Testis (tissue), 2 donors: ENCODE measurements around the gene GDPD4.

Experiments
- CTCF ChIP-seq, 3 experiments: fragments of 450-650 bp in 2 of 3; fragments of 200-600 bp in 1 of 3; sonication (generic) in 1 of 3; IDR thresholded peaks; one replicate each; pipeline ENCODE4 v1.5.1; 2016 to 2019; ENCODE audit warnings: antibody characterized with exemption in 3 of 3, mild to moderate bottlenecking in 2 of 3, moderate library complexity in 1 of 3
- POLR2A ChIP-seq: fragments of 450-650 bp; IDR thresholded peaks from one replicate; pipeline ENCODE4 v1.6.1; 2017; ENCODE audit warnings: antibody characterized with exemption, mild to moderate bottlenecking, moderate library complexity

- TF ChIP-seq CTCF (IDR thresholded peaks at IDR 0.05) (no peak), POLR2A (no peak)
Observed at GRCh38 chr11:77201991-77202841, 99.3 kb downstream of the GDPD4 start.
